Karpas-422 (cell line): ENCODE data around the gene SORT1. TPM values are rescaled to one million over a fixed set of nuclear protein-coding genes. Genes with fewer than 3 reads are reported as not detected.

Source experiments
- DNase-seq: peaks from one replicate; pipeline ENCODE4 v3.0.0-alpha.2; 2015
- H2AFZ ChIP-seq: fragments of 200-600 bp; sonication (generic); 2 replicates; pipeline ENCODE4 v1.6.1; 2014; ENCODE audit warnings: antibody characterized with exemption, low read length, mixed read lengths
- H3K27ac ChIP-seq: fragments of 200-600 bp; sonication (generic); 2 replicates; pipeline ENCODE4 v1.5.1; 2014; ENCODE audit warnings: mild to moderate bottlenecking, low read length, moderate library complexity
- H3K27me3 ChIP-seq: fragments of 200-600 bp; sonication (generic); 2 replicates; pipeline ENCODE4 v1.6.1; 2014; ENCODE audit warnings: low read length, mixed read lengths
- H3K36me3 ChIP-seq: fragments of 200-600 bp; sonication (generic); 2 replicates; pipeline ENCODE4 v1.6.1; 2014; ENCODE audit warnings: low read length, mixed read lengths; ENCODE audit not compliant: insufficient read depth
- H3K4me1 ChIP-seq: fragments of 200-600 bp; sonication (generic); 2 replicates; pipeline ENCODE4 v1.6.1; 2014; ENCODE audit warnings: mild to moderate bottlenecking, low read length, mixed read lengths
- H3K4me2 ChIP-seq: fragments of 200-600 bp; sonication (generic); 2 replicates; pipeline ENCODE4 v1.6.1; 2014; ENCODE audit warnings: low read length, low read depth, mild to moderate bottlenecking; ENCODE audit not compliant: poor library complexity, severe bottlenecking
- H3K4me3 ChIP-seq: fragments of 200-600 bp; sonication (generic); 2 replicates; pipeline ENCODE4 v1.5.1; 2014; ENCODE audit warnings: mild to moderate bottlenecking, antibody characterized with exemption, low read length, mixed read lengths
- H3K79me2 ChIP-seq: fragments of 200-600 bp; sonication (generic); 2 replicates; pipeline ENCODE4 v1.6.1; 2014; ENCODE audit warnings: mild to moderate bottlenecking, low read length, mixed read lengths
- H3K9ac ChIP-seq: fragments of 200-600 bp; sonication (generic); 2 replicates; pipeline ENCODE4 v1.6.0; 2014; ENCODE audit warnings: low read length
- H3K9me2 ChIP-seq: fragments of 200-600 bp; sonication (generic), shearing (Covaris generic); replicated peaks from 2 replicates; pipeline ENCODE4 v1.6.0; 2014; ENCODE audit warnings: mild to moderate bottlenecking, low read length, moderate library complexity; ENCODE audit not compliant: insufficient read depth
- H3K9me3 ChIP-seq: fragments of 300-700, 200-600 bp; sonication (generic); 2 replicates; pipeline ENCODE4 v1.6.1; 2014; ENCODE audit warnings: low read length, mixed read lengths
- H4K20me1 ChIP-seq: fragments of 200-600 bp; sonication (generic); 2 replicates; pipeline ENCODE4 v1.6.1; 2014; ENCODE audit warnings: mild to moderate bottlenecking, antibody characterized with exemption, low read length, low read depth; ENCODE audit not compliant: insufficient read depth
- total RNA-seq: library from RNA; depleted of rRNA; stranded (reverse); fragments of >200 nt; shearing (Covaris generic); gene quantifications from 2 replicates; pipeline ENCODE4 v1.2.3, GENCODE V29; 2014; ENCODE audit warnings: low replicate concordance

Gene SORT1
- total RNA-seq, 1 experiment from 2014 or later = 0.04 TPM

DNA sequence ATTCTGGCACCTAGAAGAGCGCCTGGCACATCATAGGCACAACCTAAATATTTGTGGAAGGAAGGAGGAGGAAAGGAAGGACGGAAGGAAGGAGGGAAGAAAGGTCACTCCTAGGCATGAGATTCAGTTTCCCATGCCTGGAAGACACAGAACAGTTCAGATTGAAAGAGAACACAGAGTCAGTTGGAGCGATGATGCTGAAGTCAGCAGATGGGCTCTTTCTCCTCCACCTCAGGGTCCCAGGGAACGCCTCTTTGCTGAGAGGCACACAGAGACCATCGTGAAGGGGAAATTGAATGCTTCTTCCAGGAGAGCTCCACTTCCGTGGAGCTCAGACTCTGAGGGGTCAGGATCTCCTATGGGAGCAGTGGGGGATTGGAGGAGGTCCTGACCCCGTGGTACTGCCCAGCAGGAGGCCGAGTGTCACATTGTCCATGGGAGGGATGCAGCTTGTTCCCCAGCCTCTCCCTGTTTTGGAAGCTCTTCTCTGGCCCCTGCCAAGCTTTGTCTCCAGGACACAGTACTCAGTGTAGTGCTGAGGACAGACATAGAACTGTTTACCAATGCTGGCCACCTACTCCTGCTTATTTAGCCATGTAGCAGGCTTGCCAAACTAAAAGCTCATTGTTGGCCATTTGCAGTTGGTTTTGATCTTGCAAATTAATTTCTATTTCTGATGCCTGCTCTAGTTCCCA is 93.3 kb downstream of the SORT1 start:
- no peak for DNase-seq
- H2AFZ ChIP-seq = no peak overlapping the region

DNA sequence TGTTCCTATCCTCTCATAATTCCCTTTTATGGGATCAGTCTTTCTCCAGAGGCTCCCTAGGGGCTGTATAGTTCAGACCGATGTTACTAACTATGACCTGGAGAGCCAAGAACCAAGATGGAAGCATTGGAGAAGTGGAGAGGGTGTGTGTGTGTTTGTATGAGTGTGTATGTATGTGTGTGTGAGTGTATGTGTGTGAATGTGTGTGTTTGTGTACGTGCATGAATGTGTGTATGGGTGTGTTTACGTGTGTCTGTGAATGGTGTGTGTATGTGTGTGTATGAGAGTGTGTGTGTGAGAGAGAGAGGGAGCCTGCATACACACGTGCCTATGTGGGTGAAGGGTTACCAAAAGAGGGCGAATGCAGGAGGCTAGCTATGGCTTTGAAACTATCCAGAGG is 95.8 kb downstream of the SORT1 start:
- H3K9me3 ChIP-seq = no peaks in the 10 kb centered on the region
- H2AFZ ChIP-seq = no peak overlapping the region
- H3K79me2 ChIP-seq = no peaks in the 10 kb centered on the region
- H3K9ac ChIP-seq = no peak overlapping the region
- no peaks in the 10 kb centered on the region for H4K20me1 ChIP-seq
- peaks cover 37% of the 10 kb centered on the region for H3K4me1 ChIP-seq
- no peak overlapping the region for H3K4me2 ChIP-seq
- no peaks in the 10 kb centered on the region for H3K9me2 ChIP-seq
- no peak overlapping the region for H3K27ac ChIP-seq
- H3K27me3 ChIP-seq = no peaks in the 10 kb centered on the region
- no peak overlapping the region for H3K4me3 ChIP-seq
- no peaks in the 10 kb centered on the region for H3K36me3 ChIP-seq
- no peak for DNase-seq

More for the DNA sequence above, 93.3 kb downstream of the SORT1 start:
- no peaks in the 10 kb centered on the region for H3K79me2 ChIP-seq
- H3K4me1 ChIP-seq = peaks cover 54% of the 10 kb centered on the region
- no peaks in the 10 kb centered on the region for H3K27me3 ChIP-seq
- H3K9me3 ChIP-seq = no peaks in the 10 kb centered on the region
- no peak overlapping the region for H3K4me3 ChIP-seq
- H3K27ac ChIP-seq = no peak overlapping the region
- H3K36me3 ChIP-seq = no peaks in the 10 kb centered on the region
- H3K4me2 ChIP-seq = peak overlapping the region; percentile 18
- no peaks in the 10 kb centered on the region for H4K20me1 ChIP-seq
- H3K9ac ChIP-seq = no peak overlapping the region
- H3K9me2 ChIP-seq = no peaks in the 10 kb centered on the region

DNA sequence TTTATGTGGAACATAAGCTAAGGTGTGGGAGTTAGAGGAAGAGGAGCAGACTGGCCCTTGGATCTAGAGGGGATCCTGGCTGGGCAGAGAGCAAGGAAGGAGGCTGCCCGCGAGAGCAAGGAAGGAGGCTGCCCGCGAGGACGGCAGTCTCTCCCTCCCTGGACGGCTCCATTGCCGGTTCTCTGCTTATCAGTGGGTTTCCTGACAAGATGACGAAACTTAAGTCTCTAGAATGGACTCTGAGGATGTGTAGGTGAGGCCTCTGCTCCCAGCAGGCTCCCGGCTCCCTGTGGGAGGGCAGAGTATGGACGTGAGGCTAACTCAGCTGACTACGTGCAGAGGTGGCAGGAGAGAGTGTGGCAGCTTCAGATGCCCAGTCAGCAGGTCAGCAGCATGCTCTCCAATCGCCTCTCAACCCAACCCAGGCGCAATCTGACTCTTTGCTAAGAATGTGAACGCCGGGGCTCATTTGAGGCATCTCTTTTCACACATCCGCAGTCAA is 97.0 kb downstream of the SORT1 start:
- Histone ChIP-seq H4K20me1 (no peaks in the 10 kb centered on the region), H3K4me1 (peaks cover 29% of the 10 kb centered on the region), H2AFZ (no peak overlapping the region), H3K27ac (no peak overlapping the region), H3K9ac (no peak overlapping the region), H3K9me3 (no peaks in the 10 kb centered on the region), H3K4me3 (no peak overlapping the region), H3K27me3 (no peaks in the 10 kb centered on the region), H3K9me2 (no peaks in the 10 kb centered on the region), H3K4me2 (no peak overlapping the region), H3K79me2 (no peaks in the 10 kb centered on the region), H3K36me3 (no peaks in the 10 kb centered on the region)
- DNase-seq = no peak

DNA sequence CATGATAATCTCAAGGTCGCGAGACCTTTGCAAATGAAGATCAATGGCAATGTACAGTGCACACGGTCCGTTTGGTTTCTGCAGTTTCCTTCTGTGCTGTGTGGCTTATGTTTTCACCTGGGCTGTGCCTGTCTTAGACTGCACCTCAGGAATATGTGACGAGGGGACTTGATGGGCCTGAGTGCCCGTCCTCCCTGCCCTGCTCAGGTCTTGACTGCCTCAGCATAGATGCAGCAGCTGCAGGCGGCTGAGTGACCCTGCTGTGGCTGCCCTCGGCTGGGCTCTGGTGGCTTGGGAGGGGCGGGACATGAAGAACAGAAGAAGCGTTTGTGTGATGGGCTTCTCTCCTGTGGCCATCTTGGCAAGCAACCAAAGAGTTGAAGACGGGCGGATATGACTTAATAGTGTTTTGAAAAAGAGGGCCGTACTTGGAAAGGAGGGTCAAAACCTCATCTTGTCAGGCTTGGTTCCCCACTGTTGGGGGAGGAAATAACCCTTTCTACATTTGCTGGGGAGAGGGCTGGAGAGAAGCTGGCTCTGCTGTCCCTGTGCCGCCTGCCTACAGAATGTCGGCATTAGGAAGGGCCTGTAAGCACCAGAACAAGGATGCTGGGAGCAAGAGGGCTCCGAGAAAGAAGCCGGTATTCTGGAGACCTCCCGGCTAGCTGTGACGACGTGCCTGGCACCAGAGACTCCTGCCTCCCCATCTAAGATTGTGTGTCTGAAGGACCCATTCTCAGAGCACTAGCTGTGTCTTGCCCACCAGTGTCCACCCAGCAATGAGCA is 98.0 kb downstream of the SORT1 start:
- no peaks in the 10 kb centered on the region for H3K9me2 ChIP-seq
- peaks cover 29% of the 10 kb centered on the region for H3K4me1 ChIP-seq
- H3K36me3 ChIP-seq = no peaks in the 10 kb centered on the region

DNA sequence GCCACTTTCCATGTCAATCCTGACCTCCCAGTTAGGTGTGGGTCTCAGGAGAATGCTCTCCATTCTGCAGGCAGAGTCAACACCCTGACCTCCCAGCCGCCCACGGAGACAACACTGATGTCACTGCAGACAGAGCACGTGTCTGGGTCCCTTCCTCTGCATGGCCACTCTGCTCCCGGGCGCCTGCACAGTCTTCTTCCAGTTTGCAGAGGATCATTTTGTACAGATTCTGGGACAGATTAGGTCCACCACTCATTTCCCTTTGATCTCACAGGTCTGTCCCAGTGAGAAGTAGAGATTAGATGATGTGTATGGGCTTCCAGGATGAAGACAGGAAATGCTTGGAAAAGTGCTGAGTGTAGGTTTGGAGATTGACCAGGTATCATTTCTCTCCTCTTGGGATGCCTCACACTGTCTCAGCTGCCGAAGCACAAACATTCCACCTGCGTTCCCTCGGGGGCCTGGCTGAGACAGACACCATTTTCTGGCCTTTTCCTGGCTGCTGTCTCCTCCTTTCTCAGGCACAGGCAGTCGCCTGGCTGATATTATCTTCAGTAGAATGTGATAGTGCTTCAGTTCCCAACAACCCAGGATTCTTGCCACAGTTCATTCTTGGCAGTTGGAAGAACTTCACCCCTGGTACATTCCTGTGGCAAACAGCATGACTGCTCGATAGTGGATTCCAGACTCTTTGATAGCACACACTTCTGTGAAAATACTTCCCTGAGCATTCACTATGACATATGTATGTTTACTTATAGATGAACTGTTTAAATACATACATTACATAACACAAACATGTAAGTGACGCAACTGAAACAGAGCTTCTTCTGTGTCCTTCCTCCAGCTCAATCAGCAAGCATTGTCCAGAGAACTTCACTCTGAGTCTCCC is 98.8 kb downstream of the SORT1 start:
- no peaks in the 10 kb centered on the region for H3K9me3 ChIP-seq

More for the DNA sequence above, 98.0 kb downstream of the SORT1 start:
- H3K4me3 ChIP-seq = no peak overlapping the region
- H3K4me2 ChIP-seq = no peak overlapping the region
- no peak for DNase-seq
- H3K27me3 ChIP-seq = no peaks in the 10 kb centered on the region
- H3K79me2 ChIP-seq = no peaks in the 10 kb centered on the region
- H2AFZ ChIP-seq = no peak overlapping the region
- H3K9ac ChIP-seq = no peak overlapping the region
- H4K20me1 ChIP-seq = no peaks in the 10 kb centered on the region
- H3K27ac ChIP-seq = no peak overlapping the region
- H3K9me3 ChIP-seq = no peaks in the 10 kb centered on the region

DNA sequence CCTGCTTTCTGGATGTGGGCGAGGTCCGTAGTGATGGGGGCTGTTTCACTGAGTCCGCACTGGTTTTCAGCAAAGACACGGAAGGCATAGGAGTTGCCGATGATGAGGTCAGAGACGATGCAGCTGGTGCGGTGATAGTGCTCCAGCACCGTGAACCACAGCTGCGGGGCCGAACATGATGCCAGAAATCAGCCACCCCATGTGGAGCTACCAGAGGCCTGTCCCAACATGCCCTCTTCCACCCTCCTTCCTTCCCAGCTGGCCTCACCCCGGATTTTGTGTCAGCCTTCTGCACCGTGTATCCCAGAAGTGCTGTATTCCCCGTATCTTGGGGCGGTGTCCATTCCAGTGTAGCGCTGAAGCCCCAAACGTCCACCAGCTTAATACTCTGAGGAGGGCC is 100.9 kb downstream of the SORT1 start:
- Histone ChIP-seq H3K4me3 (no peak overlapping the region), H4K20me1 (no peaks in the 10 kb centered on the region)
- DNase-seq = no peak

More for the DNA sequence above, 98.8 kb downstream of the SORT1 start:
- no peak overlapping the region for H3K9ac ChIP-seq
- H2AFZ ChIP-seq = no peak overlapping the region
- H3K4me3 ChIP-seq = no peak overlapping the region
- H3K27ac ChIP-seq = no peak overlapping the region
- no peaks in the 10 kb centered on the region for H4K20me1 ChIP-seq
- no peaks in the 10 kb centered on the region for H3K36me3 ChIP-seq
- no peak overlapping the region for H3K4me2 ChIP-seq
- no peaks in the 10 kb centered on the region for H3K9me2 ChIP-seq
- H3K4me1 ChIP-seq = peaks cover 29% of the 10 kb centered on the region
- H3K79me2 ChIP-seq = no peaks in the 10 kb centered on the region
- DNase-seq = no peak
- no peaks in the 10 kb centered on the region for H3K27me3 ChIP-seq

DNA sequence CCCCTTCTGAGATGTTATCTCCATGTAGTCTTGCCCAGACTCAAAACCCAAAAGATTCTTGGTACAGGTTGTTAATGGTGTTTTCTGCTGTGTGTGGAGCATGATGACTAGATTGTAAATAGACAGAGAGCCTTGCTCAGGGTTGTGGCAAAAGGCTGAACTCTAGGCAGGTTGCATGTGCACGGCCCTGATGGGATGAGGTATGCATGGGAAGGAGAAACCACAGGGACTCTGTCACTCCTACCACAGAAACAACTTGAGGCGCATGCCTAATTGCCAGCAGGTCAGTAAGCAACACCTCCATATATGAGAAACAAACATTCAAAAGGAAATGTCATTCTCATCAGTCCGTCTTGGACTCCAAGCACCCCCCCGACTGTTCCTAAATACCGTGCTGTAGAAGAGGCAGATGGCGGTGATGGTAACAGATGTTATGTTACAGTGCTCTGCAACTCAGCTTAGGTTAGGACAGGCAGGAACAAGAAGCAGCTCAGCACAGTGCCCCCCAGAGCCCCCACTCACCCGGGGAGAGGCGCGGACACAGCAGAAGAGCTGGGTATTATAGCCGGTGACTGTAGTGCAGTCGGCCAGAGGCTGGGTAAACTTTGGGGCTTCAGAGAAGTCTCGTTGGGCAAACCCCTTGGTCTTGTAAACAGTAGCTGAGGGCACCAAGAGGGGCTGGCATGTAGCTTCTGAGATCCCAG is 101.9 kb downstream of the SORT1 start:
- Histone ChIP-seq H3K27ac (no peak overlapping the region), H4K20me1 (no peaks in the 10 kb centered on the region), H3K4me1 (peaks cover 34% of the 10 kb centered on the region), H2AFZ (no peak overlapping the region), H3K4me2 (no peak overlapping the region), H3K36me3 (no peaks in the 10 kb centered on the region), H3K9ac (no peak overlapping the region), H3K27me3 (no peaks in the 10 kb centered on the region), H3K9me3 (no peaks in the 10 kb centered on the region), H3K79me2 (no peaks in the 10 kb centered on the region), H3K9me2 (no peaks in the 10 kb centered on the region), H3K4me3 (no peak overlapping the region)
- DNase-seq = no peak

More for the DNA sequence above, 100.9 kb downstream of the SORT1 start:
- no peaks in the 10 kb centered on the region for H3K9me3 ChIP-seq
- peaks cover 29% of the 10 kb centered on the region for H3K4me1 ChIP-seq
- no peaks in the 10 kb centered on the region for H3K79me2 ChIP-seq
- no peak overlapping the region for H3K4me2 ChIP-seq
- H3K27me3 ChIP-seq = no peaks in the 10 kb centered on the region
- no peaks in the 10 kb centered on the region for H3K9me2 ChIP-seq
- no peak overlapping the region for H3K9ac ChIP-seq
- no peak overlapping the region for H3K27ac ChIP-seq
- no peaks in the 10 kb centered on the region for H3K36me3 ChIP-seq
- no peak overlapping the region for H2AFZ ChIP-seq
